HG02870 (cell line): Measurements from ENCODE around the gene ZNF574.

Experiments
- ATAC-seq: cut with Tn5 transposase; IDR thresholded peaks from one replicate; pipeline ENCODE4 v1.9.1; 2021; ENCODE audit warnings: mild to moderate bottlenecking, moderate library complexity; ENCODE audit not compliant: unreplicated experiment

The ZNF574 gene

GRCh38 chr19:42079886-42080763 is 4.2 kb downstream of the ZNF574 start:
- no peak for ATAC-seq

- ATAC-seq = no peak
Observed at GRCh38 chr19:42080764-42081375, 4.9 kb downstream of the ZNF574 start.

GRCh38 chr19:42081584-42082203 is 5.7 kb downstream of the ZNF574 start:
- no peak for ATAC-seq

GRCh38 chr19:42083537-42083936 is 7.6 kb downstream of the ZNF574 start:
- no peak for ATAC-seq

GRCh38 chr19:42086188-42086736 is 10.3 kb downstream of the ZNF574 start:
- no peak for ATAC-seq

GRCh38 chr19:42086770-42087550 is 11.0 kb downstream of the ZNF574 start:
- no peak for ATAC-seq

- ATAC-seq = no peak
Observed at GRCh38 chr19:42088471-42089190, 12.7 kb downstream of the ZNF574 start.

GRCh38 chr19:42089191-42089750 is 13.3 kb downstream of the ZNF574 start:
- no peak for ATAC-seq

GRCh38 chr19:42089772-42090171 is 13.8 kb downstream of the ZNF574 start:
- no peak for ATAC-seq

- no peak for ATAC-seq
Observed at GRCh38 chr19:42090672-42091071, 14.7 kb downstream of the ZNF574 start.

GRCh38 chr19:42091300-42091699 is 15.3 kb downstream of the ZNF574 start:
- ATAC-seq = no peak

GRCh38 chr19:42091742-42092141 is 15.8 kb downstream of the ZNF574 start:
- ATAC-seq = no peak

- no peak for ATAC-seq
Observed at GRCh38 chr19:42092350-42092749, 16.4 kb downstream of the ZNF574 start.

- no peak for ATAC-seq
Observed at GRCh38 chr19:42093505-42093904, 17.5 kb downstream of the ZNF574 start.

GRCh38 chr19:42093926-42094325 is 18.0 kb downstream of the ZNF574 start:
- ATAC-seq = no peak

GRCh38 chr19:42095142-42095813 is 19.3 kb downstream of the ZNF574 start:
- no peak for ATAC-seq

GRCh38 chr19:42095814-42096230 is 19.9 kb downstream of the ZNF574 start:
- no peak for ATAC-seq

- no peak for ATAC-seq
Observed at GRCh38 chr19:42096255-42096837, 20.4 kb downstream of the ZNF574 start.

GRCh38 chr19:42097461-42097860 is 21.5 kb downstream of the ZNF574 start:
- no peak for ATAC-seq
